B cell (primary cell): ENCODE measurements around the gene CACNA2D2. TPM values are rescaled to one million over a fixed set of nuclear protein-coding genes. Genes with fewer than 3 reads are reported as not detected.

Source experiments
- ATAC-seq: fragments of 200-7000 bp; cut with Tn5 transposase; one replicate; pipeline ENCODE4 v1.10.0; 2021; ENCODE audit warnings: low read depth, mild to moderate bottlenecking, moderate number of reproducible peaks, moderate library complexity
- CTCF ChIA-PET: fragments of 350-600 bp; sonication (Branson Sonifier 250); formaldehyde crosslinking; loops from one replicate; lab custom pipeline; 2021; ENCODE audit warnings: antibody characterized with exemption, inconsistent platforms; lab: Charles Lee
- POLR2A ChIA-PET: fragments of 350-600 bp; sonication (Branson Sonifier 250); formaldehyde crosslinking; loops from one replicate; lab custom pipeline; 2021; ENCODE audit warnings: antibody characterized with exemption; lab: Charles Lee
- DNase-seq: peaks from one replicate; pipeline ENCODE4 v3.0.0; 2013
- H2AFZ ChIP-seq: 2 replicates; pipeline ENCODE4 v1.6.1; 2012; ENCODE audit warnings: mild to moderate bottlenecking, low read depth, low read length; ENCODE audit not compliant: insufficient read depth, poor library complexity, severe bottlenecking
- H3K27ac ChIP-seq, 2 donors: 1 replicate in 1 of 2; 2 replicates in 1 of 2; pipeline ENCODE4 v1.5.1; 2012 to 2013; ENCODE audit warnings: low read length in 2 of 2, mild to moderate bottlenecking in 2 of 2, moderate library complexity in 1 of 2
- H3K27me3 ChIP-seq, 4 experiments: fragments of 200-600 bp in 1 of 4; sonication (generic) in 1 of 4; replicated peaks in 1 of 4; 1 replicate in 2 of 4; 2 replicates in 2 of 4; pipeline versions ENCODE4 v1.6.1 to v1.7.0; 2013 to 2016; ENCODE audit warnings: low read length in 3 of 4, mild to moderate bottlenecking in 2 of 4, mixed read lengths in 1 of 4, moderate library complexity in 1 of 4; ENCODE audit not compliant: insufficient read depth in 4 of 4, control insufficient read depth in 3 of 4; ENCODE audit errors: control extremely low read depth in 1 of 4
- H3K36me3 ChIP-seq, 2 experiments: replicated peaks in 1 of 2; 1 replicate in 1 of 2; 2 replicates in 1 of 2; pipeline versions ENCODE4 v1.6.1 to v1.7.1; 2013; ENCODE audit warnings: low read length in 1 of 2; ENCODE audit not compliant: insufficient read depth in 2 of 2, control insufficient read depth in 1 of 2; ENCODE audit errors: control extremely low read depth in 1 of 2, extremely low read depth in 1 of 2
- H3K4me1 ChIP-seq, 2 donors: fragments of 200-600 bp in 1 of 2; sonication (generic) in 1 of 2; 1 replicate in 1 of 2; 2 replicates in 1 of 2; pipeline versions ENCODE4 v1.5.1 to v1.6.1; 2013 to 2017; ENCODE audit warnings: low read length in 2 of 2; ENCODE audit not compliant: control insufficient read depth in 2 of 2, insufficient read depth in 2 of 2
- H3K4me2 ChIP-seq: replicated peaks from 2 replicates; pipeline ENCODE3; 2012; ENCODE audit warnings: mild to moderate bottlenecking, low read depth, low read length; ENCODE audit not compliant: poor library complexity, severe bottlenecking
- H3K4me3 ChIP-seq, 5 experiments: fragments of 200-600 bp in 1 of 5; sonication (generic) in 1 of 5; 1 replicate in 3 of 5; 2 replicates in 2 of 5; pipeline versions ENCODE4 v1.5.1 to v1.7.0; 2011 to 2016; ENCODE audit warnings: low read length in 4 of 5, mild to moderate bottlenecking in 4 of 5, low read depth in 2 of 5, control low read depth in 1 of 5, moderate library complexity in 1 of 5; ENCODE audit not compliant: insufficient read depth in 1 of 5; ENCODE audit errors: control extremely low read depth in 1 of 5, extremely low read depth in 1 of 5
- H3K79me2 ChIP-seq: fragments of 200-600 bp; sonication (generic); one replicate; pipeline ENCODE4 v1.6.0; 2016; ENCODE audit warnings: low read length; ENCODE audit not compliant: control insufficient read depth, insufficient read depth
- H3K9ac ChIP-seq: fragments of 200-600 bp; sonication (generic); 2 replicates; pipeline ENCODE4 v1.6.1; 2017; ENCODE audit warnings: mild to moderate bottlenecking, low read length, moderate library complexity
- H3K9me3 ChIP-seq, 3 donors: one replicate each; pipeline versions ENCODE4 v1.6.1 to v1.7.1; 2013; ENCODE audit warnings: low read length in 2 of 3; ENCODE audit not compliant: control insufficient read depth in 2 of 3, insufficient read depth in 1 of 3; ENCODE audit errors: control extremely low read depth in 1 of 3
- H4K20me1 ChIP-seq: 2 replicates; pipeline ENCODE4 v1.6.0; 2012; ENCODE audit warnings: mild to moderate bottlenecking, low read length; ENCODE audit not compliant: insufficient read depth, control insufficient read depth, poor library complexity, severe bottlenecking
- H3K27ac Mint-ChIP-seq: one replicate; pipeline ENCODE4 v1.8.0; 2021; ENCODE audit warnings: mixed read lengths
- H3K27me3 Mint-ChIP-seq: one replicate; pipeline ENCODE4 v1.8.0; 2021; ENCODE audit warnings: mixed read lengths
- H3K4me1 Mint-ChIP-seq: one replicate; pipeline ENCODE4 v1.8.0; 2021; ENCODE audit warnings: mixed read lengths
- H3K4me3 Mint-ChIP-seq: one replicate; pipeline ENCODE4 v1.8.0; 2021; ENCODE audit warnings: mixed read lengths
- H3K9me3 Mint-ChIP-seq: one replicate; pipeline ENCODE4 v1.8.0; 2022; ENCODE audit warnings: mixed read lengths; ENCODE audit not compliant: insufficient read depth
- CTCF ChIP-seq: fragments of 200-600 bp; IDR thresholded peaks from one replicate; pipeline ENCODE4 v1.8.0; 2022; ENCODE audit warnings: antibody characterized with exemption, mild to moderate bottlenecking
- EZH2 ChIP-seq: IDR thresholded peaks from 2 replicates; pipeline ENCODE4 v1.6.1; 2012; ENCODE audit warnings: borderline replicate concordance, low read depth, mild to moderate bottlenecking, moderate library complexity, low read length; ENCODE audit not compliant: insufficient read depth, poor library complexity, severe bottlenecking
- WGBS: methylation state at CpG from one replicate; pipeline ENCODE4 v1.1.5; 2013; ENCODE audit warnings: missing lambda C conversion rate; ENCODE audit not compliant: insufficient coverage; 5-methylcytosine and 5-hydroxymethylcytosine counted together
- intact Hi-C: fragments of 100-400 bp; cut with micrococcal nuclease; formaldehyde crosslinking; loops from one replicate; pipeline ENCODE4 v1.10.0; 2022
- polyA plus RNA-seq: library from polyadenylated mRNA; depleted of rRNA; stranded (reverse); fragments of >200 nt; gene quantifications from 2 replicates; pipeline ENCODE4 v1.2.3, GENCODE V29; 2012
- total RNA-seq, 2 donors: library from RNA; stranded (reverse); fragments of 120-200 nt in 1 of 2; gene quantifications; 1 replicate in 1 of 2; 2 replicates in 1 of 2; pipeline versions ENCODE4 v1.2.3 to v1.2.4, GENCODE V29; 2013 to 2022

Gene CACNA2D2
- total and polyA plus RNA-seq, 2 donors (not counting 1 experiment from before 2014, with no cell fraction given) = 0.69 to 1.2 TPM

GRCh38 chr3:50385754-50386153 lies 117.7 kb downstream of the CACNA2D2 start:
- H3K9me3 ChIP-seq = no peaks in the 10 kb centered on the region
- no peaks in the 10 kb centered on the region for H3K9me3 Mint-ChIP-seq
- intact Hi-C loops = no loop called here
- H3K27me3 ChIP-seq = no peaks in the 10 kb centered on the region
- no peak overlapping the region for H2AFZ ChIP-seq
- H3K4me3 ChIP-seq = no peak overlapping the region
- H3K4me2 ChIP-seq = no peak overlapping the region
- 59% methylated on average over 6 of the region's 13 CpGs for WGBS
- TF ChIP-seq CTCF (no peak), EZH2 (no peak)
- peaks cover 12% of the 10 kb centered on the region for H3K27me3 Mint-ChIP-seq
- H3K27ac ChIP-seq = no peak overlapping the region
- no peaks in the 10 kb centered on the region for H3K79me2 ChIP-seq
- ChIA-PET CTCF (no interaction called here), POLR2A (no interaction called here)
- ATAC-seq = no peak
- no peaks in the 10 kb centered on the region for H3K36me3 ChIP-seq
- no peaks in the 10 kb centered on the region for H4K20me1 ChIP-seq
- H3K4me3 Mint-ChIP-seq = no peak overlapping the region
- H3K4me1 ChIP-seq = no peaks in the 10 kb centered on the region
- H3K9ac ChIP-seq = no peak overlapping the region
- DNase-seq = no peak
- H3K27ac Mint-ChIP-seq = no peak overlapping the region
- no peaks in the 10 kb centered on the region for H3K4me1 Mint-ChIP-seq

- WGBS = 91% methylated on average over 6 of the region's 6 CpGs
- no peaks in the 10 kb centered on the region for H3K9me3 ChIP-seq
- no peaks in the 10 kb centered on the region for H3K27me3 ChIP-seq
- no peak overlapping the region for H2AFZ ChIP-seq
- no peak for ATAC-seq
- H3K4me3 ChIP-seq = no peak overlapping the region
- ChIA-PET CTCF (interaction anchor here (0.7 kb wide), 1 partner anchor 1006 kb away, joined by 5 read pairs; no protein-coding TSS in a partner anchor), POLR2A (no interaction called here)
- no peak overlapping the region for H3K27ac Mint-ChIP-seq
- no peak overlapping the region for H3K27ac ChIP-seq
- no peaks in the 10 kb centered on the region for H4K20me1 ChIP-seq
- no peaks in the 10 kb centered on the region for H3K79me2 ChIP-seq
- no peaks in the 10 kb centered on the region for H3K9me3 Mint-ChIP-seq
- DNase-seq = no peak
- no peaks in the 10 kb centered on the region for H3K36me3 ChIP-seq
- no peak overlapping the region for H3K4me2 ChIP-seq
- H3K9ac ChIP-seq = no peak overlapping the region
- H3K4me1 Mint-ChIP-seq = no peaks in the 10 kb centered on the region
- TF ChIP-seq EZH2 (no peak), CTCF (no peak)
- no peak overlapping the region for H3K4me3 Mint-ChIP-seq
- H3K27me3 Mint-ChIP-seq = peaks cover 12% of the 10 kb centered on the region
- H3K4me1 ChIP-seq = no peaks in the 10 kb centered on the region
- intact Hi-C loops = no loop called here
Observed at GRCh38 chr3:50383750-50384149, 119.7 kb downstream of the CACNA2D2 start.
